HL-60 (cell line): Measurements from ENCODE around the gene CACNA1D.

Experiments
- POLR2AphosphoS5 ChIP-seq: IDR thresholded peaks from 2 replicates; pipeline ENCODE4 v1.6.1; 2012; ENCODE audit warnings: low read depth
- TF ChIP-seq, protein P1 (sequence below): IDR thresholded peaks from one replicate; pipeline ENCODE4 v1.5.1; 2011; ENCODE audit warnings: low read length, control low read depth, inconsistent platforms; ENCODE audit not compliant: insufficient read depth

DNA sequence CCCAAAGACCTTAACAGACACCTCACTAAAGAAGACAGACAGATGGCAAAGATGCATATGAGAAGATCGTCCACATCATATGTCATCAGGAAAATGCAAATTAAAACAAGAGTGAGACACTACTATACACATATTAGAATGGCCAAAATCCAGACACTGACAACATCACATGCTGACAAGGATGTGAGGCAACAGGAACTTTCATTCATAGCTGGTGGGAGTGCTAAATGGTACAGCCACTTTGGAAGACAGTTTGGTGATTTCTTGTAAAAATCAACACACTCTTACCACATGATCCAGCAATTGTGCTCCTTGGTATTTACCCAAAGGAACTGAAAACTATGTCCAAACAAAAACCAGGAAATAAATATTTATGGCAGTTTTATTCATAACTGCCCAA is 334.2 kb downstream of the CACNA1D start:
- TF ChIP-seq, protein P1, sequence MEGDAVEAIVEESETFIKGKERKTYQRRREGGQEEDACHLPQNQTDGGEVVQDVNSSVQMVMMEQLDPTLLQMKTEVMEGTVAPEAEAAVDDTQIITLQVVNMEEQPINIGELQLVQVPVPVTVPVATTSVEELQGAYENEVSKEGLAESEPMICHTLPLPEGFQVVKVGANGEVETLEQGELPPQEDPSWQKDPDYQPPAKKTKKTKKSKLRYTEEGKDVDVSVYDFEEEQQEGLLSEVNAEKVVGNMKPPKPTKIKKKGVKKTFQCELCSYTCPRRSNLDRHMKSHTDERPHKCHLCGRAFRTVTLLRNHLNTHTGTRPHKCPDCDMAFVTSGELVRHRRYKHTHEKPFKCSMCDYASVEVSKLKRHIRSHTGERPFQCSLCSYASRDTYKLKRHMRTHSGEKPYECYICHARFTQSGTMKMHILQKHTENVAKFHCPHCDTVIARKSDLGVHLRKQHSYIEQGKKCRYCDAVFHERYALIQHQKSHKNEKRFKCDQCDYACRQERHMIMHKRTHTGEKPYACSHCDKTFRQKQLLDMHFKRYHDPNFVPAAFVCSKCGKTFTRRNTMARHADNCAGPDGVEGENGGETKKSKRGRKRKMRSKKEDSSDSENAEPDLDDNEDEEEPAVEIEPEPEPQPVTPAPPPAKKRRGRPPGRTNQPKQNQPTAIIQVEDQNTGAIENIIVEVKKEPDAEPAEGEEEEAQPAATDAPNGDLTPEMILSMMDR, result no peak
- no peak for TF ChIP-seq POLR2AphosphoS5
